ENCODE data around the gene WDR33. TPM values are rescaled to one million over a fixed set of nuclear protein-coding genes. Genes with fewer than 3 reads are reported as not detected.

Gene WDR33
- polyA plus RNA-seq, 3 donors, result 49.5 to 55.7 (median 52.9) TPM

GRCh38 chr2:127722807-127723206 lies 88.2 kb downstream of the WDR33 start:
- DNase-seq, result no peak

GRCh38 chr2:127721978-127722355 lies 89.0 kb downstream of the WDR33 start:
- DNase-seq, result no peak

- no peak for DNase-seq
Measured at GRCh38 chr2:127721311-127721977, 89.5 kb downstream of the WDR33 start.

GRCh38 chr2:127719301-127720218 lies 91.4 kb downstream of the WDR33 start:
- no peak for DNase-seq

- no peak for DNase-seq
Measured at GRCh38 chr2:127718271-127718670, 92.7 kb downstream of the WDR33 start.

- DNase-seq, result no peak
Measured at GRCh38 chr2:127715778-127716449, 95.1 kb downstream of the WDR33 start.

GRCh38 chr2:127713562-127713961 lies 97.4 kb downstream of the WDR33 start:
- DNase-seq, result no peak

- DNase-seq, result no peak
Measured at GRCh38 chr2:127712999-127713398, 98.0 kb downstream of the WDR33 start.

- DNase-seq, result no peak
Measured at GRCh38 chr2:127709336-127709735, 101.6 kb downstream of the WDR33 start.

GRCh38 chr2:127707890-127708648 lies 102.9 kb downstream of the WDR33 start:
- no peak for DNase-seq

- DNase-seq, result no peak
Measured at GRCh38 chr2:127706215-127706990, 104.6 kb downstream of the WDR33 start.

GRCh38 chr2:127705391-127706065 lies 105.4 kb downstream of the WDR33 start:
- DNase-seq, result no peak

- DNase-seq, result no peak
Measured at GRCh38 chr2:127704641-127705390, 106.2 kb downstream of the WDR33 start.

GRCh38 chr2:127703282-127703681 lies 107.7 kb downstream of the WDR33 start:
- DNase-seq, result no peak

- no peak for DNase-seq
Measured at GRCh38 chr2:127702395-127703009, 108.5 kb downstream of the WDR33 start.

GRCh38 chr2:127701651-127702394 lies 109.1 kb downstream of the WDR33 start:
- peak; percentile 77 for DNase-seq

- DNase-seq, result peak; percentile 91
Measured at GRCh38 chr2:127701193-127701650, 109.7 kb downstream of the WDR33 start, which contains the start of gene SFT2D3. Gene SFT2D3, plus strand, starts transcription at chr2:127701497. Its CDS starts 32 bp downstream, at chr2:127701529.

GRCh38 chr2:127700527-127701192 lies 110.3 kb downstream of the WDR33 start:
- DNase-seq, result no peak
